GM19468 (cell line): ENCODE measurements around the gene PCBD2.
"Not testable (repeated sequence)": the region's sequence is repeated elsewhere in the genome, so short reads cannot be mapped to it uniquely, and the experiment has no call there.

ENCODE experiments used
- ATAC-seq: cut with Tn5 transposase; IDR thresholded peaks from one replicate; pipeline ENCODE4 v1.9.1; 2021; ENCODE audit warnings: mild to moderate bottlenecking, moderate library complexity, moderate number of reproducible peaks; ENCODE audit not compliant: unreplicated experiment; ENCODE audit errors: extremely low read depth

Gene PCBD2

GRCh38 chr5:134949316-134949715, 44.4 kb downstream of the PCBD2 start:
- ATAC-seq: no peak

GRCh38 chr5:134957920-134958608, 53.1 kb downstream of the PCBD2 start:
- ATAC-seq: no peak

GRCh38 chr5:134958755-134959154, 53.8 kb downstream of the PCBD2 start:
- no peak for ATAC-seq

- no peak for ATAC-seq
Observed at GRCh38 chr5:134963098-134963497, 58.2 kb downstream of the PCBD2 start.

GRCh38 chr5:134964359-134965270, 59.7 kb downstream of the PCBD2 start:
- no peak for ATAC-seq

- ATAC-seq: no peak
Observed at GRCh38 chr5:134965271-134965825, 60.4 kb downstream of the PCBD2 start.

GRCh38 chr5:134967607-134968006, 62.7 kb downstream of the PCBD2 start, which contains the start of gene CATSPER3:
CATSPER3 (plus strand) TSS chr5:134967907; CDS start chr5:134967992, 85 bp downstream.
- no peak for ATAC-seq

GRCh38 chr5:134968055-134968454, 63.1 kb downstream of the PCBD2 start:
- ATAC-seq: no peak

- ATAC-seq: no peak
Observed at GRCh38 chr5:134969166-134969565, 64.2 kb downstream of the PCBD2 start.

GRCh38 chr5:134975078-134975715, 70.3 kb downstream of the PCBD2 start:
- no peak for ATAC-seq

GRCh38 chr5:134975843-134976242, 70.9 kb downstream of the PCBD2 start:
- no peak for ATAC-seq

- ATAC-seq: no peak
Observed at GRCh38 chr5:134976841-134977240, 71.9 kb downstream of the PCBD2 start.

- no peak for ATAC-seq
Observed at GRCh38 chr5:134979416-134979815, 74.5 kb downstream of the PCBD2 start.

- ATAC-seq: no peak
Observed at GRCh38 chr5:134982230-134982629, 77.3 kb downstream of the PCBD2 start.

- no peak for ATAC-seq
Observed at GRCh38 chr5:134989266-134989830, 84.4 kb downstream of the PCBD2 start.

GRCh38 chr5:134990183-134990582, 85.3 kb downstream of the PCBD2 start:
- not testable (repeated sequence) for ATAC-seq

GRCh38 chr5:134992148-134992547, 87.2 kb downstream of the PCBD2 start:
- ATAC-seq: no peak

- ATAC-seq: no peak
Observed at GRCh38 chr5:134993161-134993560, 88.2 kb downstream of the PCBD2 start.

GRCh38 chr5:134994560-134995156, 89.7 kb downstream of the PCBD2 start:
- ATAC-seq: no peak
